C4-2B (cell line): ENCODE data around the gene SYT1.
A peak's percentile ranks its signal among the peaks of the same experiment; 100 is the strongest.

Experiments
- H3K27ac ChIP-seq: fragments of 450-650 bp; 2 replicates; pipeline ENCODE4 v1.5.1; 2017
- ZFX ChIP-seq: fragments of 450-650 bp; IDR thresholded peaks from 2 replicates; pipeline ENCODE4 v1.6.1; 2017
- TF ChIP-seq, protein P1 (sequence below): fragments of 450-650 bp; conservative IDR thresholded peaks from 2 replicates; pipeline ENCODE4 v1.5.1; 2017; ENCODE audit warnings: mild to moderate bottlenecking

SYT1 gene

DNA sequence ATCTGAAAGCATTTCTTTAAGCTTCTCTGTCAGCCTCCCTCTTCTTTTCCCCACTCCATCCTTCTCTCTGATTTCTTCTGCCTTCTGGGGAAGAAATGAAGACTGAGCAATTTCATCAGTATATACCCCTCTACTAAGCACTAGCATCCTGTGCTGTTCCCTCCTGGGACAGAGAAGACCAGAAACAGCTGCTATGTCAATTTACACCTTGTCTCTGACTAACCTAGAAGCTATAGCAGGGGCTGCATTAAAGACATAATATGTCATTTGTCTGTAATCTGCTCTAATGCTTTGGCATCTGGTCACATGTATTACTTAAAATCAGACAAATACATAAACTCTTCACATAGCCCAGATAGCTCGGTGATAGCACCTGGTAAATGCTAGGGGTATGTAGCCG is 529.3 kb downstream of the SYT1 start:
- TF ChIP-seq, protein P1, sequence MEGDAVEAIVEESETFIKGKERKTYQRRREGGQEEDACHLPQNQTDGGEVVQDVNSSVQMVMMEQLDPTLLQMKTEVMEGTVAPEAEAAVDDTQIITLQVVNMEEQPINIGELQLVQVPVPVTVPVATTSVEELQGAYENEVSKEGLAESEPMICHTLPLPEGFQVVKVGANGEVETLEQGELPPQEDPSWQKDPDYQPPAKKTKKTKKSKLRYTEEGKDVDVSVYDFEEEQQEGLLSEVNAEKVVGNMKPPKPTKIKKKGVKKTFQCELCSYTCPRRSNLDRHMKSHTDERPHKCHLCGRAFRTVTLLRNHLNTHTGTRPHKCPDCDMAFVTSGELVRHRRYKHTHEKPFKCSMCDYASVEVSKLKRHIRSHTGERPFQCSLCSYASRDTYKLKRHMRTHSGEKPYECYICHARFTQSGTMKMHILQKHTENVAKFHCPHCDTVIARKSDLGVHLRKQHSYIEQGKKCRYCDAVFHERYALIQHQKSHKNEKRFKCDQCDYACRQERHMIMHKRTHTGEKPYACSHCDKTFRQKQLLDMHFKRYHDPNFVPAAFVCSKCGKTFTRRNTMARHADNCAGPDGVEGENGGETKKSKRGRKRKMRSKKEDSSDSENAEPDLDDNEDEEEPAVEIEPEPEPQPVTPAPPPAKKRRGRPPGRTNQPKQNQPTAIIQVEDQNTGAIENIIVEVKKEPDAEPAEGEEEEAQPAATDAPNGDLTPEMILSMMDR = no peak
- no peak for TF ChIP-seq ZFX
- H3K27ac ChIP-seq = no peak overlapping the region

DNA sequence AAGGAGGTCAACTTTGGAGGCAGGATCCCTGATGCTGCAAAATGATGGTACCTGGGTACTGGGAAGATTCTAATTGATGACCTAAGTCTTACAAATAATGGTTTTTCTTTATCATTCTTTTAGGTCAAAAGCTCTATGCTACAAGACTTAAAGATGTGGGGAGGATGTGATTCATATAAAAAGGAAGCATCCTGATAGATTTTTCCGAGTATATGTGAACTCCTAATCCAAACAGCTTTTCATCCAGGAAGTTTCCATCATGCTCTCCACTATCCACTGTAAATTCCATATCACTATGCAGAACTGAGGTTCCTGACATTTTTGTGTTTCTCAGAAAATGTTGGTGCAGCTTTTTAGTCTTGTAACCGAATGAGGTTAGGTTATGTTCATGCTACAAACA is 533.0 kb downstream of the SYT1 start:
- TF ChIP-seq, protein P1 = no peak
- no peak for TF ChIP-seq ZFX
- H3K27ac ChIP-seq = no peak overlapping the region

DNA sequence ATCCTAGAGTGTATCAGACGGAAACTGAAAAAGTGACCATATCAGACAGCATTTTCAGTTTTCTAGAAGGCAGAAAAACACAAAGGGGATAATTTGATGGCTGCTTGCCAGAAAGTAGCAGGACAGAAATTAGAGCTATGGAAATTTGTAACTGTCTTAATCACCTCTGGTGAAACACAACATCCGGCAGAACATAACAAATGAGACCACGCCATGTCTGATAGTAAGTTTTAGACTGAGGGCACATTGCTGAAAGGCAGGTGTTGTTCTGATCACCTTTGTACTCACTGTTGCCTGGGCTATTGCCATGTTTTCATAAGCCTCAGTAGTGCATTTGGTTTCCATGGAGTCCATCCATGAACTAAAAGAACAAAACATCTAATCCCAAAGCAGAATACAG is 535.9 kb downstream of the SYT1 start:
- H3K27ac ChIP-seq = no peak overlapping the region
- TF ChIP-seq, protein P1 = no peak

DNA sequence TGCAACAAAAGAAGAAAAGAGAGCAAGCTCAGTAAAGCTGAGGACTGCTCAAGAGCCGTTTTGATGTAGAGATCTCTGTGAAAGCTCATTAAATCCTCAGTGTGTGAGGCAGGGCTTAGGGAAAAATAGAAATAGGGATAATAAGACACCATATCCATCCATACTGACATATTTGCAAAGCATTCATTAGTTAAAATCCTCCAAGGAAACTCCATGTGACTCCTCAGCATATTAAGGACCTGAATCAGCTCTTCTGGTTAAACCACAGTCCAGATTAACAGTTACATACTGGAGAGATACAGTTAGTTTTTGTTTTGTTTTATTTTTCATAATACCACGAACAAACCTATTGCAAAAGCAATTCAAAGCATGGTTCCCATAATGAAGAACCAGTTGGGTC is 538.0 kb downstream of the SYT1 start:
- TF ChIP-seq, protein P1 = no peak
- TF ChIP-seq ZFX = no peak
- H3K27ac ChIP-seq = no peak overlapping the region

DNA sequence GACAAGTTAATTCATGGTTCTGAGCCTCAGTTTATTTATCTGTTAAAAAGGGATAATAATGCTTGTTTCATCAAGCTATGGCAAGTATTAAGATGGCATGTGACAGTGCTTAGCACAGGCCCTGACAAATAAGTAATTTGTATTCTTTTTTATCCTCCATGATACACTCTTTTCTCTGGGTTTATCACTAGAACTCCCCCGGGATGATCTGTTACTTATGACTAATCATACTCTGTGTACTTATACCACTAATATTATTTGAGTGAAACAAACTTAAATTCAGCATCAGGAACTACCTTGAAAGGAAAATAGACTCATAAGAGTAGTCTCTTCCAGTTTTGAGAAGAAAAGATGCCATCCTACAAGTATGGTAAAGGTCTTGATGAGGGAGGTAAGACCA is 542.4 kb downstream of the SYT1 start:
- TF ChIP-seq, protein P1 = no peak
- no peak for TF ChIP-seq ZFX
- no peak overlapping the region for H3K27ac ChIP-seq

DNA sequence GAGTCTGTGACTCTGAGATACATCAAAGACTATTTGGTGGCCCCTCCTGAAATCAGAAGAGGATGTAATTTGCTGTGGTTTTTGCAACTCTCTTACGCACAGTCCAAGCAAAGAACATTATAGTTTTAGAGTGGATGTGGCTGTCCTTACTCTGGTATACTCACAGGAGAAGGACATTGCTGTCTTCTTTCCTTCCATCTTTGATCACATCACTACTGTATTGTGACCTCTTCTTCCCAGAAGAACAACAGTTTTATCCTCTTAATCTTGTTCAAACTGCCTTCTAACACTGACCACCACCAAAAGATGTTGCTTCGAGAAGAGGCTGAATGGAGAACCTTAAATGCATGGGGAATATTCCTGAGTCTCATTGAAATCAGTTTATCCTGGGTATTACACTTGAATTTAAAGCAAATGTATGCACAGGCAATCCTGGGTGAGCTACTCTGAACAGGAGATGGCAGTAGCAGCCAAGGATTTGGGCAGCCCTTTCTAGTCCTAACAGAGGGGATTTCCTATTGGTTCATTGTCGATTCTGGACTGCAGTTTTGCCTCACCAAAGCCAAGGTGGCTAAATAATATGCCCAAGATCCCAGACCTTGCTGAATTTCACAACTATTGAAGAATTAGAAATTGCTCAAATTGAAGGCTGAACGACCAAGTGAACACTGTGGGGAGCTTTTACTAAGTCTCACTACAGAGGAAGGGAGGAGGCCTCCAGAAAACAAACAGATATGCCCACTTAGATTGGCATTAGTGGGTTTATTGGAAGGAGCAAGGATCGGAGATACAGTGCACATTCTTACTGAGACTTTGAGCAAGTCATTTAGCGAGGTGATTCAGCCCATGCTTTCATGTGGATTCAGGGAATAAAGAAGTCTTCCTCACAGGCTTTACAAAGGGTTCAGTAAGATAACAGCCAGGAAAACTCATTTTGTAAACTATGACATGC is 543.4 kb downstream of the SYT1 start:
- no peak overlapping the region for H3K27ac ChIP-seq
- TF ChIP-seq, protein P1 = peak; percentile 79
- no peak for TF ChIP-seq ZFX

DNA sequence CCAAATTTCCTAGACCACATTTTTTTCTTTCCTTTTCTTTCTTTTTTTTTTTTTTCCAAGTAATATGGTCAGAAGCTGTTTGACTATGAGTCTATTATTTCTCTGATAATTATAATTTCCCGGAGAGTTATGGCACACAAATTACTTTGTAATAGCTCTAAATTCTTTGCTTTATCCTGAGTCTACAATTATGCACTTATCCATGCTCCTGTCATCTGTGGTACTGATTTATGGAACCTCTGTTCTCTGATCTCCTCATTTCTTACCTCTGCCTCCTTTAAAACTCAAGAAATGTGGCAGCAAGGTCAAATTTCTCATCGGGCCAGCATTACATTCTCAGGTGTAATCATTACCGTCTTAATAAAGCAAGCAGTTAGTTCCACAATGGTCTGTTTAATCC is 544.1 kb downstream of the SYT1 start:
- H3K27ac ChIP-seq = no peak overlapping the region
- TF ChIP-seq, protein P1 = no peak
- TF ChIP-seq ZFX = no peak
